Measurements from ENCODE around the gene RGS4.

DNA sequence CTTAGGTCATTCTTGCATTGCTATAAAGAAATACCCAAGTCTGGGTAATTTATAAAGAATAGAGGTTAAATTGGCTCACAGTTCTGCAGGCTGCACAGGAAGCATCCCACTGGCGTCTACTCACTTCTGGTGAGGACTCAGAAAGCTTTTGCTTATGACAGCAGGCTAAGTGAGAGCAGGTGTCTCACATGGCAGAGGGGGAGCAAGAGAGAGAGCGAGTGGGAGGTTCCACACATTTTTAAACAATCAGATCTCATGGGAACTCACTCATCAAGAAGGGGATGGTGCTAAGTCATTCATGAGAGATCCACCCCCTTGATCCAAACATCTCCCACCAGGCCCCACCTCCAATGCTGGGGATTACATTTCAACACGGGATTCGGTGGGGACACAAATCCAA, 13.6 kb upstream of the RGS4 start:
- TF ChIP-seq POLR2AphosphoS5 (IDR thresholded peaks at IDR 0.05; ENCODE audit: low read depth) (no peak), ZNF331 (CRISPR knock-in tag; IDR thresholded peaks at IDR 0.05; ENCODE audit: low read depth) (no peak)
- TF ChIP-seq, protein P1, sequence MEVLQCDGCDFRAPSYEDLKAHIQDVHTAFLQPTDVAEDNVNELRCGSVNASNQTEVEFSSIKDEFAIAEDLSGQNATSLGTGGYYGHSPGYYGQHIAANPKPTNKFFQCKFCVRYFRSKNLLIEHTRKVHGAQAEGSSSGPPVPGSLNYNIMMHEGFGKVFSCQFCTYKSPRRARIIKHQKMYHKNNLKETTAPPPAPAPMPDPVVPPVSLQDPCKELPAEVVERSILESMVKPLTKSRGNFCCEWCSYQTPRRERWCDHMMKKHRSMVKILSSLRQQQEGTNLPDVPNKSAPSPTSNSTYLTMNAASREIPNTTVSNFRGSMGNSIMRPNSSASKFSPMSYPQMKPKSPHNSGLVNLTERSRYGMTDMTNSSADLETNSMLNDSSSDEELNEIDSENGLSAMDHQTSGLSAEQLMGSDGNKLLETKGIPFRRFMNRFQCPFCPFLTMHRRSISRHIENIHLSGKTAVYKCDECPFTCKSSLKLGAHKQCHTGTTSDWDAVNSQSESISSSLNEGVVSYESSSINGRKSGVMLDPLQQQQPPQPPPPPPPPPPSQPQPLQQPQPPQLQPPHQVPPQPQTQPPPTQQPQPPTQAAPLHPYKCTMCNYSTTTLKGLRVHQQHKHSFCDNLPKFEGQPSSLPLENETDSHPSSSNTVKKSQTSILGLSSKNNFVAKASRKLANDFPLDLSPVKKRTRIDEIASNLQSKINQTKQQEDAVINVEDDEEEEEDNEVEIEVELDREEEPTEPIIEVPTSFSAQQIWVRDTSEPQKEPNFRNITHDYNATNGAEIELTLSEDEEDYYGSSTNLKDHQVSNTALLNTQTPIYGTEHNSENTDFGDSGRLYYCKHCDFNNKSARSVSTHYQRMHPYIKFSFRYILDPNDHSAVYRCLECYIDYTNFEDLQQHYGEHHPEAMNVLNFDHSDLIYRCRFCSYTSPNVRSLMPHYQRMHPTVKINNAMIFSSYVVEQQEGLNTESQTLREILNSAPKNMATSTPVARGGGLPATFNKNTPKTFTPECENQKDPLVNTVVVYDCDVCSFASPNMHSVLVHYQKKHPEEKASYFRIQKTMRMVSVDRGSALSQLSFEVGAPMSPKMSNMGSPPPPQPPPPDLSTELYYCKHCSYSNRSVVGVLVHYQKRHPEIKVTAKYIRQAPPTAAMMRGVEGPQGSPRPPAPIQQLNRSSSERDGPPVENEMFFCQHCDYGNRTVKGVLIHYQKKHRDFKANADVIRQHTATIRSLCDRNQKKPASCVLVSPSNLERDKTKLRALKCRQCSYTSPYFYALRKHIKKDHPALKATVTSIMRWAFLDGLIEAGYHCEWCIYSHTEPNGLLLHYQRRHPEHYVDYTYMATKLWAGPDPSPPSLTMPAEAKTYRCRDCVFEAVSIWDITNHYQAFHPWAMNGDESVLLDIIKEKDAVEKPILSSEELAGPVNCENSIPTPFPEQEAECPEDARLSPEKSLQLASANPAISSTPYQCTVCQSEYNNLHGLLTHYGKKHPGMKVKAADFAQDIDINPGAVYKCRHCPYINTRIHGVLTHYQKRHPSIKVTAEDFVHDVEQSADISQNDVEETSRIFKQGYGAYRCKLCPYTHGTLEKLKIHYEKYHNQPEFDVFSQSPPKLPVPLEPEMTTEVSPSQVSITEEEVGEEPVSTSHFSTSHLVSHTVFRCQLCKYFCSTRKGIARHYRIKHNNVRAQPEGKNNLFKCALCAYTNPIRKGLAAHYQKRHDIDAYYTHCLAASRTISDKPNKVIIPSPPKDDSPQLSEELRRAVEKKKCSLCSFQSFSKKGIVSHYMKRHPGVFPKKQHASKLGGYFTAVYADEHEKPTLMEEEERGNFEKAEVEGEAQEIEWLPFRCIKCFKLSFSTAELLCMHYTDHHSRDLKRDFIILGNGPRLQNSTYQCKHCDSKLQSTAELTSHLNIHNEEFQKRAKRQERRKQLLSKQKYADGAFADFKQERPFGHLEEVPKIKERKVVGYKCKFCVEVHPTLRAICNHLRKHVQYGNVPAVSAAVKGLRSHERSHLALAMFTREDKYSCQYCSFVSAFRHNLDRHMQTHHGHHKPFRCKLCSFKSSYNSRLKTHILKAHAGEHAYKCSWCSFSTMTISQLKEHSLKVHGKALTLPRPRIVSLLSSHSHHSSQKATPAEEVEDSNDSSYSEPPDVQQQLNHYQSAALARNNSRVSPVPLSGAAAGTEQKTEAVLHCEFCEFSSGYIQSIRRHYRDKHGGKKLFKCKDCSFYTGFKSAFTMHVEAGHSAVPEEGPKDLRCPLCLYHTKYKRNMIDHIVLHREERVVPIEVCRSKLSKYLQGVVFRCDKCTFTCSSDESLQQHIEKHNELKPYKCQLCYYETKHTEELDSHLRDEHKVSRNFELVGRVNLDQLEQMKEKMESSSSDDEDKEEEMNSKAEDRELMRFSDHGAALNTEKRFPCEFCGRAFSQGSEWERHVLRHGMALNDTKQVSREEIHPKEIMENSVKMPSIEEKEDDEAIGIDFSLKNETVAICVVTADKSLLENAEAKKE (CRISPR knock-in tag; IDR thresholded peaks at IDR 0.05) = no peak
- TF ChIP-seq, protein P2, sequence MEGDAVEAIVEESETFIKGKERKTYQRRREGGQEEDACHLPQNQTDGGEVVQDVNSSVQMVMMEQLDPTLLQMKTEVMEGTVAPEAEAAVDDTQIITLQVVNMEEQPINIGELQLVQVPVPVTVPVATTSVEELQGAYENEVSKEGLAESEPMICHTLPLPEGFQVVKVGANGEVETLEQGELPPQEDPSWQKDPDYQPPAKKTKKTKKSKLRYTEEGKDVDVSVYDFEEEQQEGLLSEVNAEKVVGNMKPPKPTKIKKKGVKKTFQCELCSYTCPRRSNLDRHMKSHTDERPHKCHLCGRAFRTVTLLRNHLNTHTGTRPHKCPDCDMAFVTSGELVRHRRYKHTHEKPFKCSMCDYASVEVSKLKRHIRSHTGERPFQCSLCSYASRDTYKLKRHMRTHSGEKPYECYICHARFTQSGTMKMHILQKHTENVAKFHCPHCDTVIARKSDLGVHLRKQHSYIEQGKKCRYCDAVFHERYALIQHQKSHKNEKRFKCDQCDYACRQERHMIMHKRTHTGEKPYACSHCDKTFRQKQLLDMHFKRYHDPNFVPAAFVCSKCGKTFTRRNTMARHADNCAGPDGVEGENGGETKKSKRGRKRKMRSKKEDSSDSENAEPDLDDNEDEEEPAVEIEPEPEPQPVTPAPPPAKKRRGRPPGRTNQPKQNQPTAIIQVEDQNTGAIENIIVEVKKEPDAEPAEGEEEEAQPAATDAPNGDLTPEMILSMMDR (conservative IDR thresholded peaks at IDR 0.05; ENCODE audit: low read depth in 2 of 2) = no peak

Data from GM23338 (cell line).